ENCODE data around the gene FNBP1.
"Not testable (repeated sequence)": the region's sequence is repeated elsewhere in the genome, so short reads cannot be mapped to it uniquely, and the experiment has no call there.

The FNBP1 gene

DNA sequence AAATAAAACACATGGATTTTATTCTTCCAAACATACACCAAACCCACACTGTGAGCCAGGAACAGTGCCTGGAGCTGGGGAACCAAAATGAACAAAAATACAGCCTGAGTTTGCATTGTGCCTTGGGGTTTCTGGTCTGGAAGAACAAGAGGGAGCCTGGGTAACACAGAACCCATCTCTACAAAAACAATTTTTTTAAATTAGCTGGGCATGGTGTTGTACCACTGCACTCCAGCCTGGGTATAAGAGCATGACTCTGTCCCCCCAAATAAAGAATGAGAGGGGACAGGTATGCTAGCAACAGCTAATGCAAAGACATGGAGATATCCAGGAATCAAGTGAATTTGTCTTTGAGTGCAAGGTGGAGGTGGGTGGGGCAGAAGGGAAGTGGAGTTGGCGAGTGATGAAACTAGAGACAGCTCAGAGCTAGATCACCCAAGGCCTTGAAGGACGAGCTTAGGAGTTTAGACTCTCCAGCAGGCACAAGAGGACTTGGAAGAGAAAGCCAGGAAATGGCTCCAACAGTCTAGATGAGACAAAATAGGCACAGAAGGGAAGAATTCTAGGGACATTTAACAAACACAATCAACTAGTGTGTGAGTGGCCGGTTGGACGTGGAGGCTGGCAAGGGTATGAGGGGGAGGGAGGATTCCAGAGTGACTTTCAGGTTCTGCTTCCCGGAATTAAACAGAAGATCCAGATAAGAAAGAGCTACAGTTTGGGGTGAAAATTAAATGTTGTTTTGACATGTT is 47.4 kb downstream of the FNBP1 start:
- no peak for DNase-seq (ENCODE audit: low read depth in 1 of 2, low spot score in 1 of 2)

GRCh38 chr9:129994882-129995281 is 48.1 kb downstream of the FNBP1 start:
- DNase-seq (ENCODE audit: low read depth in 1 of 2, low spot score in 1 of 2): no peak

GRCh38 chr9:129991139-129991538 is 51.9 kb downstream of the FNBP1 start:
- DNase-seq (ENCODE audit: low read depth in 1 of 2, low spot score in 1 of 2): not testable (repeated sequence)

DNA sequence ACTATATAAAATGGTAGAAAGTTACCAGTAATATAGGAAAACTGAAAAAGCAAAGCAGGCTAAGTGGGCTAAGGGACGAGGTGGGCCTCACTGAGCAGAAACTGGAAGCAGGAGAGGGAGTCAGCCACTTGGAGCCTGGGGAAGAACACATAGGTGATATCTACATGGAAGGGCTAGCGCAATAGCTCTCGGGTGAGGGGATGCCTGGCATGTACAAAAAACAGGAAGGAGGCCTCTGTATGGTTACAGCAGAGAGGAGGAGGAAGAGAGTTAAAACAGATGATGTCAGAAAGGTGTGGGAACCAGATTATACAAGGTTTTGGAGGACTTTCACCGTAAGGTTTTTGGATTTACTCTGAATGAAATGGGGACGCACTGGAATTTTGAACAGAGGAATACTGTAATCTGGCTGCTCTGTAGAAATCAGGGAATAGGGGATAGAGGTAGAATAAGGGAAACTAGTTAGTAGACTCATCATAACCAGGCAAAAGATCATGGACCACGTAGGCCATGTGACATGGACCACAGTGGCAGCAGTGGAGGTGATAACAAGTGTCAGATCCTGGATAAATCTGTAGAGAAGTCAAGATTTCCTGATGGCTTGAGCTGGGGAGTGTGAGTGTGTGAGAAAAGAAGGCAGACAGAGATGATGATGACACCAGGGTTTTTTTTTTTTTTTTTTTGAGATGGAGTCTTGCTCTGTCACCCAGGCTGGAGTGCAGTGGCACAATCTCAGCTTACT is 52.5 kb downstream of the FNBP1 start:
- no peak for DNase-seq (ENCODE audit: low read depth in 1 of 2, low spot score in 1 of 2)

- no peak for DNase-seq (ENCODE audit: low read depth in 1 of 2, low spot score in 1 of 2)
These were observed 53.2 kb downstream of the FNBP1 start for GRCh38 chr9:129989740-129990139.

DNA sequence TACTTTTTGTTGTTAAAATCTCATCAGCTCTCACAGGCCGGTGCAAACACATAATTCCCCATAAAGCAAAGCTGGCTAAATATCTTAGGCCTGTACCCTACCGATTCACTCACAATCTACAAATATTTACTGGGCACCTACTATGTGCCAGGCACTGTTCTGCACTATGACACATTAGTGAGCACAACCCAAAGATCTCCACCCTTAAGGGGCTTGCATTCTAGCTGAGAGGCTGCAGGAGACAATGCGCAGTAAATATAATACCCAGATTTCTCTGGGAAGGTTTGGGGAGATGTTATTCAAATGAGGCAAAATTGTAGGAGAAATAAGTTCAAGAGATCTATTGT is 53.7 kb downstream of the FNBP1 start:
- DNase-seq (ENCODE audit: low read depth in 1 of 2, low spot score in 1 of 2): no peak

GRCh38 chr9:129988607-129989361 is 54.2 kb downstream of the FNBP1 start:
- peak in 1 of 2 donors; percentile 23 for DNase-seq (ENCODE audit: low read depth in 1 of 2, low spot score in 1 of 2)

- no peak for DNase-seq (ENCODE audit: low read depth in 1 of 2, low spot score in 1 of 2)
These were observed 55.0 kb downstream of the FNBP1 start for GRCh38 chr9:129987941-129988340.

DNA sequence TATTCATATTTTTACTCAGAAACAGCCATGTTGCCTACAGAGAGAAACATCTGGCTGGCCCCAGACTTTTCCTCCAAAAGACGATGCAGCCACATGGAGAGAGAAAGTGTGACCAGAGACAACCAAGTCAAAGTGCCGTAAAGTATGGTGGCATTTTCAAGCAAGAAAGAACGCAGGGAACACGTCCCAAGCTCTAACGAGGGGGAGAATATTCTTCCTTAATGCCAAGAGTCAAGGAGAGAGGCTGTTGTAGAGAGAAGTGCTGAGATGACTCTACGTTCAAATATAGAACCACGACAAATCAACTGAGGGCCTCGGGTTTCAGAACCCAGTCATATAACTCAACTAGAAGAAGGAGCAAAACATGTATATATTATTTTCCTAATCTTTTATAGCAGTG is 55.9 kb downstream of the FNBP1 start:
- DNase-seq (ENCODE audit: low read depth in 1 of 2, low spot score in 1 of 2): no peak

GRCh38 chr9:129984589-129984988 is 58.4 kb downstream of the FNBP1 start:
- not testable (repeated sequence) for DNase-seq (ENCODE audit: low read depth in 1 of 2, low spot score in 1 of 2)

DNA sequence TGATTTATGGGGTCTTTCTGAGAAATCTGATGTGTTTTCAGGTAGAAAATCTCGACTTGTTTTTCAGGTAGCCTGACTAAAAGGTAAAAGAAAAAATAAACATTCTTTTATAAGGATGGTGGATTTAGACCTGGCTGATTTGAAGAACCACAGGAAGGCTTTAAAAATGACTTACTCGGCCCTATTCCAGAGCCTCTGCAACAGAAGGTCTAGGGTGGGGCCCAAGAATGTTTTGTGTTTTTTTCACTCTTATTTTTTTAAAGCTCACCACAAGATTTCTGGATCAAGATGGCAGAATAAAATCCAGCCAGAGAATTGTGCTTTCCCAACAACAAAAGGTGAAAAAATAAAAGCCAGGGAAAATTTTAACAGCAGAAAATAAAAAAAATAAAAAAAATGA is 59.1 kb downstream of the FNBP1 start:
- DNase-seq (ENCODE audit: low read depth in 1 of 2, low spot score in 1 of 2): no peak

DNA sequence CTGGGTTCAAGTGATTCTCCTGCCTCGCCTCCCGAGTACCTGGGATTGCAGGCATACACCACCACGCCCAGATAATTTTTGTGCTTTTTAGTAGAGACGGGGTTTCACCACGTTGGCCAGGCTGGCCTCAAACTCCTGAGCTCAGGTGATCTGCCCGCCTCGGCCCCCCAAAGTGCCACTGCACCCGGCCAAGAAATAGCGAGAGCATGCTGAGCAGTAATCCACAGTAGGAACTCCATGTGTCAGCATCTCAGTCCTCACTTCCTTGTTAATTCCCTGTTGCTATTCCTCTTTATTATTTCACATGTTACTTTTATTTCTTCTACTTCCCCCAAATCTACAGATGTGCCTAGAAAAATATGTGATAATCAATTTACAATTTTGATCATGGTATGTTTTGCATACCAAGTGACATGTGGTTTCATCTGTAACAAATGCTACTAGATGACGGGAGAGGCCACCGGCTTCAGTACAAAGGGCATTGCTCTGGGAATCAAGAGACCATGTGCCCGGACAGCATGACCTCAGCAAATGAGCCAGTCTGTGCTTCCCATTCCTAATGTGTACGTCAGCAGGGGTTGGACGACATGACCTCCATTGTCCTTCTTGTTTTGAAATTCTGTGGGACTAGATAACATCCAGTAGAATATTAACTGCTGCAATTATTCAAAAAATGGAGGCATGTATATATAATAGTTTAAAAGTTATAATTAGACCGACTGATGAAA is 61.6 kb downstream of the FNBP1 start:
- DNase-seq (ENCODE audit: low read depth in 1 of 2, low spot score in 1 of 2): no peak

- not testable (repeated sequence) for DNase-seq (ENCODE audit: low read depth in 1 of 2, low spot score in 1 of 2)
These were observed 62.8 kb downstream of the FNBP1 start for GRCh38 chr9:129980224-129980623.

DNA sequence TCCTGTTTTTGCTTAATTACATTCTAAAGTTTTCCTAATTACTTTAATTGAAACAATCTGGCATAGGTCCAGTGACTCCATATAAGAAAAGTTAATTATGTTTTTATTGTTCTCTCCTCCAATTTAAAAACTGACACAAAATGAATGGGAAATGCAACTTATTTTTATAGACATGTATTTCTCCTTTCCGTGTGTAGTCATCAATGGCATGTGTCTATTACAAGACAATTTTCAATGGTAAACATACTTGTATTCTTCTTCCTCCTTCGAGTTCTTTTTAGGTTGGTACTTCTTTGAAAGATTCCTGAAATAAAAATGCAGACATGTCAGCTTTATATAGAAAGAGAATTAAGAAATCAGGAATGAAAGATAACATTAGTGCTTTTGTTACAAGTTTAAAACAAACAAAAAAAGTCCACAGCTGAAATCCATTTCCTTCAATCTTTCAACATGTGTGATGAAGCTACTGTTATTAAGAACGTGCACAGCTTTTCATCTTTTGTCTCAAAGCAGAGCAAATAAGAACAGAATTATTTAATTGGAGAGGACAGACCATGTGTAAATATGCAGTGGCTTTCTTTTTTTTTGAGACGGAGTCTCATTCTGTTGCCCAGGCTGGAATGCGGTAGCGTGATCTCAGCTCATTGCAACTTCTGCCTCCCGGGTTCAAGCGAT is 63.8 kb downstream of the FNBP1 start:
- no peak for DNase-seq (ENCODE audit: low read depth in 1 of 2, low spot score in 1 of 2)

GRCh38 chr9:129972816-129973215 is 70.2 kb downstream of the FNBP1 start:
- DNase-seq (ENCODE audit: low read depth in 1 of 2, low spot score in 1 of 2): no peak

DNA sequence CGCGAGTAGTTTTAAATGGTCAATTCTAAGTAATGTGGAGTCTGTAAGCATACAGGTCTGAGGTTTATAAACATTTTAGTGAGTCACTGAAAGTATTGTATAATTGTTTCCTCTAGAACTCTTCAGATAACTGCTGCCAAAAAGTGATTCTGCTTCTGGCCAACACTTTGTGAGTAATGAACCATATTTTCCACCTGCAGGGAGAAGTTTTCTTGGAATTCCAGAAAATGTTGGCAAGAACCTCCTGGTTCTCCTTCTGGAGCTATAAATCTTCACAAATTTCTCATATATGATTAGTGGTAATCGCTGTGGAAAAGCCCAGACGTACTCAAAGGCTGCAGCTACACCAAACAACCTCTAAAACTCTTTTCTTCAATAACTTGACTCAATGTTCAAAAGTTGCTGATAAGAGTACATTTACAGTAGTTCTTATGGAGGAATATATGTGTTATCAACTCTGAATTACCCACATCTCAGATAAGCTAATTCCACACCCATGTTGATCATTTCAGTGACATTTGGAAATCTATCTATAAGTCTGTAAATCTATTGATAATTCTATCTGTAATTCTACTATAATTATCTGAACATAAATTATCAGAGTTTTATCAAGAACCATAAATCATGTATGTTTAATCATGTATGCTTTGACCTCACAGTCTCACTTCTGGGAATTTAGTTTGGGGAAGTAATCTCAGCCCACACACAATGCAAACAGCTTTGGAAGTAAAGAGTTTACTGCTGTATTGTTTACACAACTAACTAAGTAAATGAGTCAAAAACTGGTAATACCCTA is 74.1 kb downstream of the FNBP1 start:
- no peak for DNase-seq (ENCODE audit: low read depth in 1 of 2, low spot score in 1 of 2)

- no peak for DNase-seq (ENCODE audit: low read depth in 1 of 2, low spot score in 1 of 2)
These were observed 77.9 kb downstream of the FNBP1 start for GRCh38 chr9:129964901-129965734.

DNA sequence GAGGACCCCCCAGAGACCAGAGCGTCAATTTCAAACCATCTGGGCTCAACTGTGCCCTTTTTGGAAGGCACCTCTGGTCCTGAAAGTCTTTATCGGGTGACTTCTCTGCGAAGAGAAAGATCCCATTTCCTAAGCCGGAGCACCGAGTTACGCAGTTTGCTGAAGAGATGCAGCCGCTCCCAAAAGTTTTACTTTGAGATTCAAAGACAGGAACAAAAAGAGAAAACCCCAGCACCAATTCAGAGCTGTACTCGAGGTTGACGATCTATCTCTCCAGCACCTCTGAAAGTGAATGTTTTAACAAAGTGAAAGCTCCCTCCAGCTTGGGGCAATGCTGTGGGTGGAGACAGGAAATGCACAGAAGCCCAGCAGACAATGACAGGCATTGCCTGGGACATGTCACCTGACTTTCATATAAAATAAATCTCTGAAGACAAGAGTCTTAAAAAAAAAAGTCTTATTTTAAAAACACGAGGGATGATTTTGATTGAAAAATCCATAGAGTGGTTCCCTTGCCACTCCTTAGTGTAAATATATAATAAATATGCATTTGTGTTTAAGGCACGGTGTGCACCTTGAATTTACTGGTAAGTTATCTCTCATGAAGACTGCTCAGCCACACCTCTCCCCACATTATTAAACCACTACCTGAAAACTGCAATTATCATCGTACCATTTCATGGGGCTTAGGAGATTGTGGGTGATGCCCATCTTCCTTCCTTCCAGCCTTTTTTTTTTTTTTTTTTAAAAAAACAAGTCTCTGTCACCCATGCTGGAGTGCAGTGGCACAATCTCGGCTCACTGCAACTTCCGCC is 79.9 kb downstream of the FNBP1 start:
- peak in 1 of 2 donors; percentile 75 for DNase-seq (ENCODE audit: low read depth in 1 of 2, low spot score in 1 of 2)

All from activated CD4-positive, alpha-beta T cell treated with anti-CD3 and anti-CD28 coated beads, Interleukin-2, amount 50 U/mL, for 24 hours (primary cell).